Testis (tissue), 2 donors: ENCODE results near the gene FSTL4.

Experiments used
- CTCF ChIP-seq, 3 experiments: fragments of 450-650 bp in 2 of 3; fragments of 200-600 bp in 1 of 3; sonication (generic) in 1 of 3; IDR thresholded peaks; one replicate each; pipeline ENCODE4 v1.5.1; 2016 to 2019; ENCODE audit warnings: antibody characterized with exemption in 3 of 3, mild to moderate bottlenecking in 2 of 3, moderate library complexity in 1 of 3
- POLR2A ChIP-seq: fragments of 450-650 bp; IDR thresholded peaks from one replicate; pipeline ENCODE4 v1.6.1; 2017; ENCODE audit warnings: antibody characterized with exemption, mild to moderate bottlenecking, moderate library complexity

- TF ChIP-seq CTCF (IDR thresholded peaks at IDR 0.05) (no peak), POLR2A (no peak)
These were observed 173.9 kb downstream of the FSTL4 start for GRCh38 chr5:133438487-133438886.
